Stimulated activated naive CD4-positive, alpha-beta T cell (primary cell): ENCODE measurements around the gene LPP.
A peak's percentile ranks its signal among the peaks of the same experiment; 100 is the strongest.

Experiments
- DNase-seq, 6 experiments: peaks; one replicate each; lab custom pipeline; 2025; lab: John Stamatoyannopoulos, UW

LPP gene

DNA sequence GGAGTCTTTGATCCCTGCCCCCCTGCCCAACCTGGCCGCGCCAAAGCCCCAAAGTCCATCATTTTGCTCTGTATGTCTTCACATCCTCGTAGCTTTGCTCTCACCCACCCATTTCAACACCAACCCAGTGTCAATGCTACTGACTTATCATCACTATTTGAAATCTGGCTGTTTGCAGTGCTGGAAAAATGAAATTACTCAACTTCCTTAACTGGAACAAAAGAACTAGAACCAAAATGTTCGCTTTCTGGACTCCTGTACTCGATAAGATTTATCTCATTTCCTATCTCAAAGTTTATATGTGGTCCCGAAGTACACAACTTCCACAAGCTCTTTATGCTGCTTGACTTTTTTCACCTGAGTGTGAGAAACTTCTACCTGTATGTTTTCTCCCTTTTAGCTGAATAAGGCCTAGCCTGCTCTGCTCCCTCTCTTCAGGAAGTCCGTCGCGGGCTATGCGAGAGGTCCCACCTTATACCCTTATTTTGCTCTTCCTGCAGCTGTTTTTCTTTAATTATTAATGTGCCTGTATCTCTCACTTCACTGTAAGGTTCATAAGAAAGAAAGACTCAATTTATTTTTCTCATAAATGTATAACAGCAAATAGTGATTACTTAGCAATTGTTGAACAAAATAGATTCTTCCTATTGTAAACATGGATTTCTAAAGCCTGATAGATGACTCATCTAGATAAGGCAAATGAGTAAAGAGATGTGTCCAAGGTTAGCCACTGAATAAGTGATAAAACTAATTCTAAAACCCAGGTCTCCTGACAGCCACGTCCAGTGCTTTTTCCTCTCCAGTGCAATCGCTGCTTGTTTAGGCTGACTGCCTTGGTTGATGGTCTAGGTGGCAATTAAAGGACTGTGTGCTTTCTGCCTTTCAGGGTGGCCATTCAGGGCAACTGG is 553.7 kb downstream of the LPP start:
- no peak for DNase-seq

DNA sequence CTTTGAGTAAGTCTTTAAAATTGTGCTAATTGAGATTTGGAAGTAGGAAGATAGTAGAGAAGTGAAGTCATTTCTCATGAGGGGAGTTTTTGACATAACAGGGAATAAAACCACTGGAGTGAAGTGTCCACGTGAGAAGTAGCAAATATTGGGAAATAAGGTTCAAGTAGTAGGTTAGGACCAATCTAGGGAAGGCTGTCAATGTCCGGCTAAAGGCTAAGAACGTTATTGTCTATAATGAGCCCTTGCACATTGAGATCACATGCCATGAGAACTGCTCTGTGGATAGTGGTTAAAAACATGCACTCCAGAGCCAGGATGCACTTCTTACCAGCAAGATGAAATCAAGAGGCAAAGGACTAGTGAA is 557.9 kb downstream of the LPP start:
- DNase-seq = no peak

DNA sequence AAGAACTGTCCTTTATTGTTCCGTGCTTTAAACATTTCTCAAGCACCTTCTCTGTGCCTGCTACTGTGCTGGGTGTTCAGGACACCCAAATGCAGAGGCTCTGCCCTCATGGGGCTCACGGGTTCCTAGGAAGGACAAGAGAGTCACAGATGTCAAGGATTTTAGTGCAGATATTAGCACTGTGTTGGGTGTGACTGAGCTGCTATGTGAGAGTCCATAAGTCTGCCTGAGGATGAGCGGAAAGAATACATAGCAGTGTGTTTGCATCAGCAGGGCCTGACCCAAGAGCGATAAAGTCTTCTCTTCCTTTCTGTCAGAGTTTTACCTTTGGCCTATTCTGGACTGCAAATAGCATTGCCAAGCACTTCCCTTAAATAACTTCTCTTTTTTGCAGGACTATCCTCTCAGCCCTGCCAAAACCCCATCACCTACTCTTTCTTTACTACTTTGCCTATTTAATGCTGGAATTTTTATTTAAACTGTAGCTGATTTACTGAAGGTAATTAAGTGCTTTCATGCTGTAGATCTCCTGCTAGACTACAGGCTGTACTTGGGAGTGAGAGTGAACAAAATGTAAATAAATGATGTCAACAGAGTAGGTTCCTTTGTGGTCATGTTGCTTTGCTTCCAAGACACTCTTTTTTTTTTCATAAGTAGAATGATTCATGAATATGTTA is 558.4 kb downstream of the LPP start:
- no peak for DNase-seq

DNA sequence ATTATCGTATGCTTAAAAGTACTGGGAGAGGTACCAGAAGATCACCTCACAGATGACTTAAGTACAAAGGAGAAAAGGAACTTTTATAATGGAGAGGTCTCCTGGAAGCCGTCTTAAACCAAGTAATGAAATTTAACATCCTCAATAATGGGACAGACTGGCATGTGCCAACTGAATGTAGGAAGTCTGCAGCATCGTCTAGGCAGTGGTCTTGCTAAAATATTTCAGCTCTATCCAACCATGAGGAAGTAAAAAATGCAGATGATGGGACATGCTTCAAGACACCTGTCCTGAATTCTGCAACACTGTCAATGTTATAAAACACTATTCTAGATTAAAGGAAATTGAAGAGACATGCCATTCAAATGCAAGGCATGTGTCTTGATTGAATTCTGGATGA is 559.0 kb downstream of the LPP start:
- no peak for DNase-seq

DNA sequence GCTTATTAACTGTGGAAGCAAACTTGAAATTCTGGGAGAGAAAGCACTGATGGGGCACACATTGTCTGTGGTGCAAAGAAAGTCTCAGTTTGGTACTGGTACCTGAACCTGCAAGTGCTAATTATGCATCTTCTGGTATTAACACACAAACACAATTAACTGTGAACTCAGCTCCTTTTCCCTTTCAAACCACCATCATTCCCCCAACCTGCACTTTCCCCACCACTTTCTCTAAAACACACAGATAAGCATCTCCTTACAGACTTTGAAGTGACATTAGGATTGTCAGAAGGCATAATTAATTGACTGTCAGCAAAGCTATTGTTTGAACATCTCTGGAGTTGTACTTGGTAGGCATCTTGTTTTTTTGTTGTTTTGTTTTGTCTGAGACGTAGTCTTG is 565.6 kb downstream of the LPP start:
- no peak for DNase-seq

DNA sequence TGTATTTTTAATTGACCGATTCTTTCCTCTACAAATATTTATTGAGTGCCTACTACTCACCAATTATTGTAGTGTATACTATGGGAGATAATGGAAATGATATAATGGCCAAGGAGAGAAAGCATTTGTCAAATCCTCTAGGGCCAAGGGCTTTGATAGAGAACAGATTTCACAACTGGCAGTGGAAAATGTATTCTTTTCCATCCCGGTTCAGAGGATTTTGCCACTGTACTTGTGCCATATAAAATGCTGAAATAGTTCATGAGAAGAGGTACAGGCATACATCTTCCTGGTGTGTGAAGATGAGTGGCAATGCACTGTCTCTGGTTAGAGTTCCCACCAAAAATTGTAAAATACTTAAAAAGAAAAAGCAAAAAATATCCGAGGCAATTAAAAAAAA is 566.3 kb downstream of the LPP start:
- DNase-seq = no peak

DNA sequence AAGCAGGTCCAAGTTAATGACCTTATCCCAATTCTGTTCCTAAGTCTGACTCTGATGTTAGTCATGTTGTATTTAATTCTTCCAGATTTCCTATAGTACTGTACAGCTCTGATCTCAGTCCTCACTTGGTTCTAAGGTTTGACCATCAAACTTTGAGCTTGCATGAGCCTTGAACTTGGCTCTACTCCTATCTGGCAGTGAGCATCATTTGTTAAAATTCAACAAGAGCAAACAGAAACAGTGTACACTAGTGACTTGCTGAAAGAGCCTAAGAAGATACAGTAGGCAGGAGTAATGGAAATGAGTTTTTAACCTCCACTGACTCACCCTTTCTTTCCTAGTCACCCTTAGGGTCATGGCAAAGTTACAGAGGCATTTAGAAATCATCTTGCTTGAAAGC is 566.7 kb downstream of the LPP start:
- no peak for DNase-seq

DNA sequence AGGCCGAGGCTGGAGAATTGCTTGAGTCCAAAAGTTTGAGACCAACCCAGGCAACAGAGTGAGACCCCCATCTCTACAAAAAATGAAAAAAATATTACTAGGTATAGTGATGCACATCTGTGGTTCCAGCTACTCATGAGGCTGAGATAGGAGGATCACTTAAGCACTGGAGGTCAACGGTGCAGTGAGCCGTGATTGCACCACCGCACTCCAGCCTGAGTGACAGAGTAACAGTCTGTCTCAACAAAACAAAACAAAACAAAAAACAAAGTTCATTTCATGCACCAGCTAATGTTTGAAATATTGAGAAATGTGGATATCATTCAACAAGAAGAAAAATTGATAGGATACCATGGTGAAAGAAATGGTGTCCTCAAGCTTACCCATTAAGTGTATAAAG is 567.4 kb downstream of the LPP start:
- DNase-seq = no peak

DNA sequence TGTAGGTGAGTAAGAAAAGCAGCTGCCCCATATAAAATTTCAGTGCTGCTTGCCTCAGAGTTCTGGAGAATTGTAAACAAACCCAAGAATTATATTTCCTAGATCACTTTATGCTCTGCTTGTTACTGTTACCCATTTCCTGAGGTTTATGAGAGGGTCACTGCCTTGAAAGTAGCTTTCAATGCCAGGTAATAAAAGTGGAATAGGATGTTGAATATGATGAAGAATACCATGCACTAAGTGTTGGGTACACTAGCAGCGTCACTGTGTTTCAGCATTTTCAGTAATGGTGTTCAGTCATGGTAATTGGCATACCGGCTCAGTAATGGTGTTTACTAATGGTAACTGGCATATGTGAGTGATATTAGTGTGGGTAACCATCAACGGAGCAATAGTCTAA is 568.0 kb downstream of the LPP start:
- no peak for DNase-seq

DNA sequence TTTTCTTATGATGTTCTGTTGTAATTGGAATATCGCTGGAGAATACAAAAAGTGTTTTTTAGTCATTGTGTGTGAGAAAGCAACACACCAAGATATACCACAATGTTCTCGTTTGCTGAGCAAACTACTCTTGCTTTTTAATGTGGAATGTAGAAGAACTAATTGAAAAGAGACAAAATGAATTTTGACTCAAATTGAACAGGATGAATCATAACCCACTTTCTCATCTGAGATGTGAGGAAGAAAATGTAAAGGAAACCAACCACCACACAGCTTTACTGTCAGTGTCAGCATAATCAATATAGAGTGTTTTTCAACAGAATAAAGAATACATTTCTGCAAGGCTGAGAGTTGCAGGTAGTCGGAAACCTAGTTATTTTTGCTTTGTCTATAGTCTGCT is 569.0 kb downstream of the LPP start:
- no peak for DNase-seq

DNA sequence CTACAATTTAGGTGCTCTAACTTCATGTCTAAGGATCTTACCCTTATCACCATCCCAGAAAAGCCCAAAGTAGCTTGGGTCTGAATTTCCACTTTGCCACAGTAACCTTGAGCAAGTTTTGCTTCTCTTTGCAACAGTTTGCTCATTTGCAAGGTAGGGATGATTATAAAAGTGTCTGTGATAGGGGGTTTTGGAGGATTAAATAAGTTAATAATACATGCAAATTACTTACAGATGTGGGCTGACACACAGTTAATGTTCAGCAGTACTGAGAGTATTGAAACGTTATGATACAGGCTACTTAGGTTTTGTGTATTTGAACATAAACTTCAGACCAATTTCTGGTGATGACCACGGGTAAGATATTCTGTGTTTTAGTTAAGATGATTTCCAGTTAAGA is 573.1 kb downstream of the LPP start:
- DNase-seq = no peak

DNA sequence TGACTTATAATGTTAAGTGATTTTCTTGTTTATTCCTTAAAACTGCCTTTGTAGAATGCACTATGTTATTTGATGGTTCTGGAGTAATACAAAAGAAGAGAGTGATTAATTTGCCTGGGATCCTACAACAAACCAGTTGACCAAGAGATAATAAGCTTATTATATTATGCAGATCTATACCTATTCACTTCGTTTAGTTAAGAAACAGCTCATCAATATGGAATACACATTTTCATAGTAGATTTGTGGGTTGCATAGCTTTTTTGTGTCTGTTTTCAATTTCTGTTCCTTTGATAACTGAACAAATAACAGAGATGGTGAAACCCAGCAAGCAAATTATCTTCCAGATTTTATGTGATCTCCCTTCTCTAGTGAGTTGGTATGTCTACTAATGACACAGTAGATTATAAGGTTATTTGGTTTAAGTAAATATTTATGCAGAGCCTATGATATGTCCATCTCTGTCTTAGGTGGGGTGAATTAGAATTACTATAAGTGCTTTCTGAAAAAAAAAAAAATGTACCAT is 574.5 kb downstream of the LPP start:
- no peak for DNase-seq

DNA sequence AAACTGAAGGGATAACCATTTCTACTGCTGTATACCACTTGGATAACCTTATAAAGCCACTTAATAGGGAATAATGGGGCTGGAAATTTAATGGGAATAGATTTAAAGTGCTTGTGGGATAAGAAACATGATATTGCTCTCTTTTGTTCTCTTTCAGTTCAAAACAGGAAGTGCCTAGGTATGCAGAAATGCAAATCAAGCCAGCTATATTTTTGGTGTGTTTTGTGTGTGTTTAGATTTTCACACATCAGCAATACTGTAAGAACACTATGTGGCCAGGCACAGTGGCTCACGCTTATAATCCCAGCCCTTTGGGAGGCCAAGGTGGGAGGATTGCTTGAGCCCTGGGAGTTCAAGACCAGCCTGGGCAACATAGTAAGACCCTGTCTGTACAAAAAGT is 575.5 kb downstream of the LPP start:
- no peak for DNase-seq

DNA sequence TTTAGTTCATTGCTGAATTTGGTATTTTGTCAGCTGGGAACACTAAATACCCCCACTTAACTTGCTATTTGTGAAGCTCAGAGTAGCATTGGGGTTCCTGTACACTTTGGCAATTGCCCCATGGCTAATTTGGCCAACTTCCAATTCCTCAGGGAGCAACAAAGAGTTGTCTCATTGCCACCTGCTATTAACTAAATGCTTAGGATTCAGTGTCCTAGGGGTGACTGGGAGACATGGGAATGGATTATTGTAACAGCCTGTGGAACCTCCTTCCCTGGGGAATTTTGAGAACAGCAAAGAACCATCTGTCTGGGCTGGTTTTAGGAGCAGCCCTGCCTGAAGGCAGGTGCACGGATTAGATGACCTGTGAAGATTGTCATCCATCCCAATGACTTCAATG is 580.4 kb downstream of the LPP start:
- no peak for DNase-seq

DNA sequence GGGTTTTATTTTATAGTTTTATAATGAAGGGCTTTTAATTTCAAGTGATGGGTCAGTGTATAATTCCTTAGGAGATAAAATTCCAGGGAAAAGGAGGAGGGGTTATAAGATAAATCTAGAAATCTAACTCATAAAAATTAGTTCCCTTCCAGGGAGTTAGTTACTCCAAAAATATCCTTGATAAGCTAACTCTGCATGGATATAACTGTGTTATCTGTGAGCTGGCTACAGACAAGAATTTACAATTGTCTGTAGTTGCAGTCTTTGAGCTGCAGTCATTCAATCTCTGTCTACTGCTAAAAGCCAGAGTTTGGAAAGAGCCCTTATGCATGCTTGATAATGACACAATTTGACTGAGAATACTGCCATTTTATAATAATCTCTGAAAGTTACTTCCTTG is 585.6 kb downstream of the LPP start:
- DNase-seq = no peak

DNA sequence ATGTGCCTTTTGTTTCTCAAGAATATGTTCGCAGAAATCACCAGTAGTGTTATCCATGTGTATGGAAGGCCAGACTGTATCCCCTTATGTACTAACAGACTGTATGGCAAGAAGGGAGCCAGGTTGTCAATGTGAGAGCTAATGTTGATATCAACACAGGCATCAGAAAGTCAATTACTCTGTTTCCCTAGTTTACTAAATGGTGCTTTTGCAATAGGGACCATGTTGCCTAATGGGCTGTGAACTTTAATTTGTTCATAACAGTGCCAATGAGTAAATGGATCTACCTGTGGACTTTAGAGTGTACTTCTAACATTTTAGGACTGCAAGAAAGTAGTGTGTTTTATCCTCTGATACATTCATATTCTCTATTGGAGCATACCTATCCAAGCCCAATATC is 586.1 kb downstream of the LPP start:
- DNase-seq = no peak

DNA sequence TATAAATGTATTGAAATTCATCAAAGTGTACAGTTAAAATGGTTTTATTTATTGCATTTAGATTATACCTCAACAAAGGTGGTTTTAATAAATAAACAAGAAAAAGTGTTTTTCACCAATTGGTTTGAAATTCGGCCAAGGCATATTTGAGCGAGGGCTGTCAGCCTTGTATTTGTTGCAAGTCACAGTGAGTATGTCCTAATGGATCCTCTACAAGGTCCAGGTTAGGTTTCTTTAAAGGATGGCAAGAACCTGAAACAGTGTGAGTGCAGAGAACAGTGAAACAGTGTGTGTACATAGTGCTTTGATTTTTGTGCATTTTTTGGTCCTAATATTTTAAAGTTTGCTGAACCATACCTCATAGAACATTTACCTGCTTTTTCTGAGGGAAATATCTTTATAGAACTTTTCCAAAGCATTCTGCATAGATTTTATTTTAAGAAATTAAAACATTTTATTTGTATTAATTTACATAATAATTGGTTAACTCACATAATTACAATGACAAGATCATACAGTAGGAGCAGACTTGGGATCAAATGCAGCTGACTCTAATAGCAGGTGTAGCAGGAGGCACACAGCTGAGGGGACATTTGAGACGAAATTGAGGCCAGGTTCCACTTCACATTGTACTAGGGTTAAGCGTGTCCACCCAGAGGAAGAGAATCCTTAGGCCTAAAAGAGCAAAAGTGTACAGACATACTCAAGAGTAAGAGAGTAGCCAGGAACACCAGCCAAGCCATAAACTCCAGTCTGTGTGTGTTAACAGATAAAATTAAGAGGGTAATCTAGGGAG is 589.0 kb downstream of the LPP start:
- DNase-seq = no peak

DNA sequence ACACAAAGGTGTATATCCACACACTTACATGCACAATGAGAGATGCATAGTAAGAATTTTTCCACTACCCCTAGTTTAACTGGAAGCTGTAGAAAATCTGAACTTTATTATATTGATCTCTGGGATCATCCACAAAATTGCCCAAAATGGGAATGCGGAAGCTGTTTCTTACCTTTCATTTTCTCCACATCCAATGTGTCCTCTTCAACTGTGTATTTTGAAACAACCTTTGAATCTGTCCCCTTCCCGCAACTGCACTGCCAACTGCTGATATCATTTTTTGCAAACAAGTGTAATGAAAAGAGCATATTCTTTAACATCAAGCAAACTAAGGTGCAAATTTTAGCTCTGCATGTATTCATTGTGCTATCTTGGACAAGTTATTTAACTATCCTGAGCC is 590.2 kb downstream of the LPP start:
- no peak for DNase-seq

DNA sequence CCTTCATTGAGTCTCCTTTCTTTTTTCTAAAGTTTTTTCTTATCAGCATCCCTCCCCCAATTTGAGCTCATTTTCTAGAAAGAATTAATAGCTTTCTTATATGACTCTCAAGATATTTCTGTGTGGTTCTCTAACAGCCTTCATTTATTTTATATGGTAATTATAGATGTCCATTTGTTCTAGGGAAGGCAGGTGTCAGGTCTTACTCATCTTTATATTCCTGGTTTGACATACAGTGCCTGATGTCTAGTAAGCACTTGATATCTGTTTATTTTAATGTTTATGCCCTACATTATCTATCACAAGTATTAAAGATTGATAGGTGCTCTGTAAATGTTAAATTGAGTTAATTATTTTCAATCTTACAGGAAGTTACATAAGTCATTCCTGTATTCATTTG is 591.1 kb downstream of the LPP start:
- DNase-seq = no peak

DNA sequence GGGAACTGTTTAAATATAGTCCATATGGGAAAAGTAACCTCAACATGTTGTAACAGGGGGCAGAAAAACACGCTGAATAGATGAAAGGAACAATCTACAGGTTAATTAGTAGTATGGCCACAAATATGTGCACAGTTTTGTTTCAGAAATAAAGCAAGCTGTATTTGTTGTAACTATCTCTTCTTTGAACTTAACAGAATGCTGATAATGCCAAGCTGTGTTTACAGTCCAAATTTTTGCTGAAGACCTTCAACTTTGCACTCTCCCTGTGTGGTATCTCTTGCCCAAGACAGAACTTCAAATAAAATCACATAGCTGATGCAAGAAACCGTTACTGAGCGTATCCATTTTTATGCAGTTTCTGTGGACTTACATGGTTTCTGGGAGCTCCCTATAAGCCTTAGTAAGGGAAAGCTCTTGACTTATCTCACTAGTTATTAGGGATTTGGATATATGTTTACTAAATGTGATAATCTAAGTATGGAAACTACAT is 592.4 kb downstream of the LPP start:
- no peak for DNase-seq

DNA sequence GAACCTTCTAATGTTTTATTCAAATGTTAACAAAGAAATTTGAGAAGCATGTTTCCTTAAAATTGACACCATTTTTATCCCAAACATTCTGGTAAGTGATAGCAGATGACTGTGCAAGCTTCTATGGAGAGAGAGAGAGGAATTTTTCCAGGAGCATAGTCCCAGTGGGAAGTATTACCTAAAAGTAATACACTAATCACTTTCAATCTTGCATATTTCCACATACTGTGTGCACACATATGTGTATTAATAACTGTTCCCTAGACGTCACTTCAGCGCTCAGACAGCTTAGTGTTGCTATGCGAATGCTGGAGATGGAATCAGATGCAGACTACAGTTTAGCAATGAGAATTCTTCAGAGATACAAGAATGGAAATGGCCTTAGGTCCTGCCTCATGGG is 593.5 kb downstream of the LPP start:
- DNase-seq = no peak

DNA sequence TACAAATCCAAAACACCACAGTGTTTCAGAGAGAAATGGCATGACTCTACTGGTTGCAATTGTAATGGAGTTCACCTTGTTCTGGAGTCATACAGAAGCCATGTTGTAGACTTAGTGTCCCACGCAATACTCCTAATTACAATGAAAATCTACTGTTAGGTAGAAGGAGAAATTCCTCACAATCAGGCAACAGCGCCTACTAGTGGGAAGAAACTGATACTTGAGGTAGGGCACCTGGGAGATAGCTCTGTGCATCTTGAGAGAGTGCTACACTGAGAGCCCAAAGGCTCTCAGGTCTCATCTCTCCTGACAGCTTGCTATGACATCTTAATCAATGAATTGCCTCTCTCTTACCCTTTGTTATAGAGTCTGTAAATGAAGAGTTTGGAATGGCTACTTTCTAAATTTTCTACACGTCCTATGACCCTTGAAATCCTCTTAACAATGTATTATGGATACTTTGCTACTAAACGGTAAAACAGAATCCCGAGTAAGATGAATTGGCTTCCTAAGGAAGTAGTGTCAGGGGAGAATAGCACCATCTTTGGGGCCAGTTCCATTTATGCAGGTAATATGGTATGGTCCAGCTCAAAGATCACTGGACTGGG is 595.2 kb downstream of the LPP start:
- DNase-seq = peak in 5 of 6 experiments; percentile 1 to 55 (median 36)
